ENCODE data around the gene ELANE.
"Not testable (repeated sequence)": the region's sequence is repeated elsewhere in the genome, so short reads cannot be mapped to it uniquely, and the experiment has no call there.

ELANE gene

DNA sequence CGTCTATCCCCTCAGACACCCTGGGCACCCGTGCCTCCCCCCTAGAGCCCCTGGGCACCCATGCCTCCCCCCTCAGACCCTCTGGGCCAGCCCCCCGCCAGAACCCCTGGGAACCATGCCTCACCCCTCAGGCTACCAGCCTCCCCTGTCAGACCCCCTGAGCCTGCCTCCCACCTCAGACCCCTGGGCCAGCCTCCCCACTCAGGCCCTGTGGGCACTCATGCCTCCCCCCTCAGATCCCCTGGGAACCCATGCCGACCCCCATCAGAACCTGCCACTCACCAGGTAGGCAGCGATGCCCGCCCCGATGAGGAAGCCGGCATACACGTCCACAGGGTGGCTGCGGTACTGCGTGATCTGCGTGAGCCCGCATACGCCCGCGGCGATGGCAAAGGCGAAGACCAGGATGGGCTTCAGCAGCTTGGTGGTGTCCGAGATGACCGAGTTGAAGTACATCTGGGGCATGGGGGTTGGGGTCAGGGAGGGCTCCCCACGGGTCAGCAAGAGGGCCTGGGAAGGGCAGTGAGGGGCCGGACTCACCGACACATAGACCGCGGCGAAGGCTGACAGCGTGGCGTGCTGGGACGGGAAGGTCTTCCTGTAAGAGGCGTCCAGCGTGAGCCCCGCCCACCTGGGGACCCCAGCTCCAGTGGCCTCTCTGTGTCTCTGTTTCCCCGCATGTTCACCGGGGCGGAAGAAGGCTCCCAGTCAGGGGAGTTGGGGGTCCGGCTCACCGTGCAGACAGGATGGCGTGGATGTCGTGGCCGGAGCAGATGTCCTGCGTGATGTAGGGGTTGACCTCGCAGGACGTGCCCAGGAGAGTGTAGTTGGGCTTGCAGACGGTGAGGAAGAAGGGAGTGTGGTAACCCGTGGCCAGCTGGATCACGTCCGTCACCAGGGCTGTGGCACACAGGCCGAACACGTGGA is 37.7 kb upstream of the ELANE start:
- DNase-seq = no peak

GRCh38 chr19:815079-815774 is 36.9 kb upstream of the ELANE start:
- DNase-seq = no peak

DNA sequence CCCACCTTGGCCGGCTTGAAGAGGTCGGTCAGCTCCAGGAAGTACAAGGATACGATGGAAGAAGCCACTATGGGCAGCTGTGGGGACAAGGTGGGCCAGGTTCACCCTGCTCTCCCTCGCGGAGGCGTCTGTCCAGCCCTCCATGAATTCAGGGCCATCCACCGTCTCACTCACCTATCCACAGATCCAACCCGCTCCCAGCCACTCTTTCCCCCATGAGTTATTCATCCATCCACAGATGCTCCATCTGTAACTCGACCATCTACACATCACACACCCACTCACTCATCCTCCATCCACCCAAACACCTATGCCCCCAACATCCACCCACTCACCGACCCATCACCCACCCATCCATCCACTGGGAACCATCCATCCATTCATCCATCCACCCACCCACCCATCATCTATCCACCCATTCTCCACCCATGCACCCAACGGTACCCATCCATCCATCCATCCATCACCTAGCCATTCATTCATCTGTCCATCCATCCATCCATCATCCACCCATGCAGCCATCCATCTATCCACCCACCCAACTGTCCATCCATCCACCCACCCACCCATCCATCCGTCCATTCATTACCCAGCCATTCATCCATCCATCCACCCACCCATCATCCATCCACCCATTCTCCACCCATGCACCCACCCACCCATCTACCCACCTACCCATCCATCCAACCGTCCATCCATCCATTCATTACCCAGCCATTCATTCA is 36.2 kb upstream of the ELANE start:
- no peak for DNase-seq

DNA sequence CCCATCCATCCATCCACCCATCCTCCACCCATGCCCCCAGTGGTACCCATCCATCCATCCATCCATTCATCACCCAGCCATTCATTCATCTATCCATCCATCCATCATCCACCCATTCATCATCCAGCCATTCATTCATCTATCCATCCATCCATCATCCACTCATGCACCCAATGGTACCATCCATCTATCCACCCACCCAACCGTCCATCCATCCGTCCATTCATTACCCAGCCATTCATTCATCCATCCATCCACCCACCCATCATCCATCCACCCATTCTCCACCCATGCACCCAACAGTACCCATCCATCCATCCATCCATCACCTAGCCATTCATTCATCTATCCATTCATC is 35.6 kb upstream of the ELANE start:
- no peak for DNase-seq

GRCh38 chr19:820212-820611 is 31.9 kb upstream of the ELANE start:
- not testable (repeated sequence) for DNase-seq

GRCh38 chr19:821231-821824 is 30.8 kb upstream of the ELANE start:
- DNase-seq = no peak

DNA sequence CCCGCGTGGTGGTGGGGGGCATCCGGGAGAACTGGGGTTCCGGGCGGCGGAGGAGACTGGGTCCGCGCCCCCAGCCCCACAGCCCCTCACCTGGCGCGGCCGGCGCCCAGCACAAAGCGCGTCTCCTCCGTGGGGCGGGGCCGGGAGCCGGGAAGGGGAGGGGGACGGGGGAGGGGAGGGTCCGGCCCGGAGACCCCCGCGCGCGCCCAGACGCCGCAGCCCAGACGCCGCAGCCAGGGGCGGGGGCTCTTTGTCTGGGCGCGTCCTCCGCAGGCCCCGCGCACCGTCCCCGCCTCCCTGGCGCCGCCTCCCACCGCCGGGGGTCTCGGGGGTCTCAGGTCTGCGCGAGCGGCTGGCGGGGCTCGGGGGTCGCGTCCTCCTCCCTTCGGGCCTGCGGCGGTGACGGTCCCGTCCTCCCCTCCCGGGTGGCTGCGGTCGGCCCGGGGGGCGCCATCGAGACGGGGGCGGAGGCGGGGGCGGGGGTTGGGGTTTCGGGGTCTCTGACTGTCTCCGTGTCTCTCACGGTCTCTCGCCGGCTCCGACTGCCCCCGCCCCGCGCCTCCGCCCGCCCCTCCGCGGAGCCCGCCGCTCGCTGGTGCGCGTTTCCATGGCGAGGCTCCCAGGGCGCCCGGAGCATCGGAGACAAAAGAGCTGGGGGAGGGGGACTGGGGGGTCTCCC is 30.1 kb upstream of the ELANE start, which contains the start of gene PLPPR3:
Gene PLPPR3 (minus strand): TSS at position 131 of the 679 bp plus-strand sequence. CDS start 396 bp downstream, outside the sequence.
- no peak for DNase-seq

- no peak for DNase-seq
Observed at GRCh38 chr19:823565-824121, 28.5 kb upstream of the ELANE start.

DNA sequence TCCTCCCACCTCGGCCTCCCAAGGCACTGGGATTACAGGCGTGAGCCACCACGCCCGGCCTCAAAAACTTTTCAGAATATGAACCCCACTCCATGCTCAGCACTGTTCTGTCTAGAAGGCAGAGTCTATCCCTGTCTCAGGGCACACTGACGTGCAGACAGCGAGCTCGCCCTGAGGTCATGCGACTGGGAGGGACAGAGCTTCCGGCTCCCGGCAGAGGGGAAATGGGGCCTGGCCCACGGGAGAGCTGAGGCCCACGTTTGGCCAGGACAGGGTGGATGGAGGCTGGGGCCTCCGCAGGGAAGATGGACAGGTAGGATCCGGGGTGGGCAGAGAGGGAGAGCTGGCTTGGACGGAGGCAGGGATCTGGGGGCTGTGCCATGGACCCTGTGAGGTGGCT is 27.2 kb upstream of the ELANE start:
- no peak for DNase-seq

GRCh38 chr19:825897-826644 is 26.0 kb upstream of the ELANE start:
- no peak for DNase-seq

DNA sequence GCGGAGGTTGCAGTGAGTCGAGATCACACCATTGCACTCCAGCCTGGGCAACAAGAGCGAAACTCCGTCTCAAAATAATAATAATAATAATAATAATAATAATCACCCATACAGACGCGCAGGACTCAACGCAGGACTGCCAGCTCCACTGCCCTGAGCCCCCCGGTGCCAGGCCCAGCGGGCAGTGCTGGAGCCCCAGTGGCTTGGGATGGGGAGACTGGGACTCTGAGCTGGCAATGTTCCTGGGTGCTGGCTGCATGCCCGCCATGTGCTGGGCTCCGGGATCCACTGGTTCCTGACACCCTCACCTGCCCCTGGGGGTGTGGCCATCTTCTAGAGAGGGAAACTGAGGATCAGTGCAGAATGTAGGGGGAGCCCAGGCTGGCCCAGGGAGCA is 24.8 kb upstream of the ELANE start:
- no peak for DNase-seq

GRCh38 chr19:827710-828321 is 24.3 kb upstream of the ELANE start, which contains the start of gene AZU1:
AZU1 (plus strand) TSS chr19:827837; CDS start chr19:827847, 10 bp downstream.
- no peak for DNase-seq

DNA sequence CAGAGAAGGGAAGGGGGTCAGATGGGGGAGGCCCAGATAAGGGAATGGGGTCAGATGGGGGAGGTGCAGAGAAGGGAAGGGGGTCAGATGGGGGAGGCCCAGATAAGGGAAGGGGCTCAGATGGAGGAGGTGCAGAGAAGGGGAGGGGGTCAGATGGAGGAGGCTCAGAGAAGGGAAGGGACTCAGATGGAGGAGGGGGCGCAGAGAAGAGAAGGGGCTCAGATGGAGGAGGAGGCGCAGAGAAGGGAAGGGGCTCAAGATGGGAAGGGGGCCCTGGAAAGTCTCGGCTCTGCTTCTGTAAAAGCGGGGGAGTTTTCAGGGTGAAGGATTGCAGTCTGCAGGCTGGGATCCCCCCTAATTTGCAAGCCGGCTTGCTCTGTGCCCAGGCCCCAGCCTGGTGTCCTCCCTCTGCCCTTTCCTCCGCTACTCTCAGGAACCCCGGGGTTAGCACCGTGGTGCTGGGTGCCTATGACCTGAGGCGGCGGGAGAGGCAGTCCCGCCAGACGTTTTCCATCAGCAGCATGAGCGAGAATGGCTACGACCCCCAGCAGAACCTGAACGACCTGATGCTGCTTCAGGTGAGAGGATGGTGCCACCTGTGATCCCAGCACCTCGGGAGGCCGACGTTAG is 22.9 kb upstream of the ELANE start:
- DNase-seq = no peak

DNA sequence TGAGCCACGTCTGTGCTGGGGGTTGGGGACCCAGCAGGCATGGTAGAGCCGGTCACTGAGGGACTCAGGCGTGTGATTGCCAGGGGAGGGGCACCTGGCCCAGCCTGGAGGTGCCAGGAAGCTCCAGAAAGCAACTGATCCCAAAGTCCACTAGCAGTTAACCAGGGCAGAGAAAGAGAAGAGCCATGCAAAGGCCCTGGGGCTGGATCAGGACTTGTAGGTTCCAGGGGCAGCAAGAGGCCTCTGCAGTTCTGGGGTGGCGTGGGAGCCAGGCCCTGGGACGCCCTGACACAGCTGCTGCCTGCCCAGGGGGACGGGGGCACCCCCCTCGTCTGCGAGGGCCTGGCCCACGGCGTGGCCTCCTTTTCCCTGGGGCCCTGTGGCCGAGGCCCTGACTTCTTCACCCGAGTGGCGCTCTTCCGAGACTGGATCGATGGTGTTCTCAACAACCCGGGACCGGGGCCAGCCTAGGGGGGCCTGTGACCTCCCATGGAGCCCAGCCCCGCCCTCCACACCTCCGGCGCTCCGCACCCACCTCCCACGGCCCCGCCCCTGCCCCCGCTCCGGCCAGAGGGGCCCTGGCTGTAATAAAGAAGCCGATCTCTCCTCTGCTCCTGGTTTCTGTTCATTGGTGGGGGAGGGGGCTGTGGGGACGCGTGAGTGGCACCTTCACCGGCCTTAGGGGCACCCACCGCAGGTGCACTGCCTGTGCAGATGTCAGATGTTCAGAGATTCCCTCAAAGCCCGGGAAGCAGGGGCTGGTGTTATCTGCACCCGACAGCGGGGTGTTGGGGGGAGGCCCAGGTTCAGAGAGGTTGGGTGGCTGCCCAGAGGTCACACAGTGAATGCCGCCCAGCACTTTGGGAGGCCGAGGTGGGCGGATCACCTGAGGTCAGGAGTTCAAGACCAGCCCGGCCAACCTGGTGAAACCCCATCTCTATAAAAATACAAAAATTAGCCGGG is 20.4 kb upstream of the ELANE start:
- no peak for DNase-seq

DNA sequence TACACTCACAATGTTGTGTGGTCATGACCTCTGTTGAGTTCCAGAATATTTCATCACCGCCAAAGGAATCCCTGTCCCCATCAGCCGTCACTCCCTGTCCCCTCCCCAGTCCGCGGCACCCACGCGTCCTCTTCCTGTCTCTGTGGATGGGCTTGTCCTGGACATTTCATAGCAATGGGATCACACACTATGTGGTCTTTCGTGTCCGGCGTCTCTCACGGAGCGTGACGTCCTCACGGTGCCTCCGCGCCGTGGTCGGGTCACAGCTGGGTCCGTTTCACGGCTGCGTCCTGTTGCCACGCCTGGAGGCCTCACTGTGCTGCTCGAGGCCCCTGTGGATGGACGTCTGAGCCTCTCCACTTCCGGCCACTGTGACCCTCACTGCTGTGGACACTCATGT is 17.9 kb upstream of the ELANE start:
- DNase-seq = no peak

DNA sequence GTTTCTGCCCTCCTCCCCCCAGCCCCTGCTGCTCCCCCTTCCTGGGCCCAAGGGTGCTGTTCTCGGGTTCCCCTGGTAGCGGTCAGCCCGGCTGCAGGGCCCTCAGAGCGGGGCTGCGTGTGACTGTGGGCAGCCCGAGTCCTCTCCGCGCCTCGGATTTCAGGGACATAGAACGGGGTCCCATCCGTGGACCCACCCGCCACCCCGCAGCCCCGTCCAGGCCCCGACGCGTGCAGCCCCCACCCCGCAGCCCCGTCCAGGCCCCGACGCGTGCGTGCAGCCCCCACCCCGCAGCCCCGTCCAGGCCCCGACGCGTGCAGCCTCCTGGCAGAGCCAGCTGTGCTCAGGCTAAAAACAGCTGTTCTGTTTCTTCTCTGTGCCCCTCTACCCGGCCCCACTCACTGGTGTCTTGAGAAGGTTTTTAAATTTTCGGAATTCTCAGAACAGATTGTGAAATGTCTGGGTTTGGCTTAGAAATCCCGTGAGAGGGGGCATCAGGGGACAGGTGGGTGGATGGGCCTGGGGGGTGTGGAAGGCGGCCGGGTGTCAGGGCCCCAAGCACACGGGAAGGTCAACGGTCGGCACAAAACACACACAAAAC is 16.8 kb upstream of the ELANE start:
- no peak for DNase-seq

DNA sequence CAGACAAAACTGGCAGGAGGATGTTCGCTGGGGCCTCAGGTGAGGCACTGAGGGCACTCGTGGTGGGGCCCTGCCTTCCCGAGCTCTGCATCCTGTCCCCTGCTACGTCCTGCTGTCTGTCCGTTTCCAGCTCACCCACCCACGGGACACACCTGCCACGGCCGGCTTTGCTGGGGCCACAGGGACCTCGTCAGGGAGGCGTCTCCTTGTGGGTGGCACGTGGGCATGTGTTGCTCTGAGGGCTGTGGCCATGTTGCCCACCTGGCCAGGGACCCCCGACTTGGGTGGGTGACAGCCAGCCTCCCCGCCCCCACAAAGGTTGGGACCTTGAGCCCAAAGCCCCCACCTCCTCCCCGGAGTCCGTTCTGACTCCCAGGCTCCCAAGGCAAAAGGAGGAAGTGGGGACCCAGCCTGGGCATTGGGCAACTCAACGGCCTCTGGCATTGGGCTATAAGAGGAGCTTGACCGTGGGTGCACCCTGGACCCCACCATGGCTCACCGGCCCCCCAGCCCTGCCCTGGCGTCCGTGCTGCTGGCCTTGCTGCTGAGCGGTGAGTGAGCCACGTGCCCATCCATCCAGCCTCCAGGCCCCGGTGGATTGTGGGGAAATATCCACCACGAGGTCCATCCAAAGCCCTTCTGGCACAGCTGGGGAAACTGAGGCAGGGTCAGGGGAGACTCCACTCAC is 11.4 kb upstream of the ELANE start, which contains the start of gene PRTN3:
Gene PRTN3 (plus strand): TSS at position 481 of the 688 bp plus-strand sequence. CDS start 10 bp downstream, at position 491.
- no peak for DNase-seq

- not testable (repeated sequence) for DNase-seq
Observed at GRCh38 chr19:842802-843179, 9.3 kb upstream of the ELANE start.

Data from activated CD4-positive, alpha-beta T cell treated with anti-CD3 and anti-CD28 coated beads, Interleukin-2, amount 50 U/mL, for 48 hours (primary cell).